ENCODE data around the gene LRP3. TPM values are rescaled to one million over a fixed set of nuclear protein-coding genes. Genes with fewer than 3 reads are reported as not detected.
"Not testable (repeated sequence)": the region's sequence is repeated elsewhere in the genome, so short reads cannot be mapped to it uniquely, and the experiment has no call there.

The LRP3 gene
- total RNA-seq, 4 donors from 2014 or later = 18.3 to 29.3 (median 25.1) TPM

GRCh38 chr19:33159149-33159548, 35.0 kb upstream of the LRP3 start:
- Histone ChIP-seq H3K27me3 (no peaks in the 10 kb centered on the region), H3K4me1 (no peaks in the 10 kb centered on the region), H3K9me3 (no peaks in the 10 kb centered on the region), H3K27ac (no peak overlapping the region), H3K36me3 (no peaks in the 10 kb centered on the region), H3K4me3 (no peak overlapping the region)
- ATAC-seq (no peak), DNase-seq (no peak)
- in situ Hi-C loops (cut with MboI; ENCODE audit: low sequenced_read_pairs in 4 of 4) (no loop called here), intact Hi-C loops (cut with DNase I; ENCODE audit: low total_unique reads) (no loop called here)
- TF ChIP-seq, protein P1, sequence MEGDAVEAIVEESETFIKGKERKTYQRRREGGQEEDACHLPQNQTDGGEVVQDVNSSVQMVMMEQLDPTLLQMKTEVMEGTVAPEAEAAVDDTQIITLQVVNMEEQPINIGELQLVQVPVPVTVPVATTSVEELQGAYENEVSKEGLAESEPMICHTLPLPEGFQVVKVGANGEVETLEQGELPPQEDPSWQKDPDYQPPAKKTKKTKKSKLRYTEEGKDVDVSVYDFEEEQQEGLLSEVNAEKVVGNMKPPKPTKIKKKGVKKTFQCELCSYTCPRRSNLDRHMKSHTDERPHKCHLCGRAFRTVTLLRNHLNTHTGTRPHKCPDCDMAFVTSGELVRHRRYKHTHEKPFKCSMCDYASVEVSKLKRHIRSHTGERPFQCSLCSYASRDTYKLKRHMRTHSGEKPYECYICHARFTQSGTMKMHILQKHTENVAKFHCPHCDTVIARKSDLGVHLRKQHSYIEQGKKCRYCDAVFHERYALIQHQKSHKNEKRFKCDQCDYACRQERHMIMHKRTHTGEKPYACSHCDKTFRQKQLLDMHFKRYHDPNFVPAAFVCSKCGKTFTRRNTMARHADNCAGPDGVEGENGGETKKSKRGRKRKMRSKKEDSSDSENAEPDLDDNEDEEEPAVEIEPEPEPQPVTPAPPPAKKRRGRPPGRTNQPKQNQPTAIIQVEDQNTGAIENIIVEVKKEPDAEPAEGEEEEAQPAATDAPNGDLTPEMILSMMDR (IDR thresholded peaks at IDR 0.05 in 4 of 5, conservative IDR thresholded peaks at IDR 0.05 in 1 of 5) = no peak
- no peak for TF ChIP-seq POLR2A (IDR thresholded peaks at IDR 0.05)

- no peak for ATAC-seq
Measured at GRCh38 chr19:33159893-33160292, 34.2 kb upstream of the LRP3 start.

GRCh38 chr19:33161201-33161600, 32.9 kb upstream of the LRP3 start:
- in situ Hi-C loops (cut with MboI; ENCODE audit: low sequenced_read_pairs in 4 of 4) (no loop called here), intact Hi-C loops (cut with DNase I; ENCODE audit: low total_unique reads) (no loop called here)
- H3K4me3 ChIP-seq = no peak overlapping the region
- no peaks in the 10 kb centered on the region for H3K4me1 ChIP-seq
- H3K36me3 ChIP-seq = no peaks in the 10 kb centered on the region
- DNase-seq = no peak
- no peak overlapping the region for H3K27ac ChIP-seq
- TF ChIP-seq POLR2A (IDR thresholded peaks at IDR 0.05) = no peak
- TF ChIP-seq, protein P1 (IDR thresholded peaks at IDR 0.05 in 4 of 5, conservative IDR thresholded peaks at IDR 0.05 in 1 of 5) = no peak
- ATAC-seq = no peak
- H3K9me3 ChIP-seq = no peaks in the 10 kb centered on the region
- no peaks in the 10 kb centered on the region for H3K27me3 ChIP-seq

More at GRCh38 chr19:33159893-33160292, 34.2 kb upstream of the LRP3 start:
- Histone ChIP-seq H3K4me1 (no peaks in the 10 kb centered on the region), H3K4me3 (no peak overlapping the region), H3K27me3 (no peaks in the 10 kb centered on the region), H3K36me3 (no peaks in the 10 kb centered on the region), H3K27ac (no peak overlapping the region), H3K9me3 (no peaks in the 10 kb centered on the region)
- DNase-seq = no peak
- intact Hi-C loops (cut with DNase I; ENCODE audit: low total_unique reads) (no loop called here), in situ Hi-C loops (cut with MboI; ENCODE audit: low sequenced_read_pairs in 4 of 4) (no loop called here)
- TF ChIP-seq, protein P1 (IDR thresholded peaks at IDR 0.05 in 4 of 5, conservative IDR thresholded peaks at IDR 0.05 in 1 of 5) = no peak

- H3K27me3 ChIP-seq = no peaks in the 10 kb centered on the region
- no peaks in the 10 kb centered on the region for H3K36me3 ChIP-seq
- in situ Hi-C loops (cut with MboI; ENCODE audit: low sequenced_read_pairs in 4 of 4) = no loop called here
- ATAC-seq (no peak), DNase-seq (no peak)
- TF ChIP-seq, protein P1 (IDR thresholded peaks at IDR 0.05 in 4 of 5, conservative IDR thresholded peaks at IDR 0.05 in 1 of 5) = no peak
- TF ChIP-seq POLR2A (IDR thresholded peaks at IDR 0.05) = no peak
- no peak overlapping the region for H3K27ac ChIP-seq
- H3K4me1 ChIP-seq = no peaks in the 10 kb centered on the region
- intact Hi-C loops (cut with DNase I; ENCODE audit: low total_unique reads) = no loop called here
- no peak overlapping the region for H3K4me3 ChIP-seq
- H3K9me3 ChIP-seq = no peaks in the 10 kb centered on the region
Measured at GRCh38 chr19:33163481-33163880, 30.6 kb upstream of the LRP3 start.

- H3K27me3 ChIP-seq; in situ Hi-C loops (cut with MboI; ENCODE audit: low sequenced_read_pairs in 4 of 4); intact Hi-C loops (cut with DNase I; ENCODE audit: low total_unique reads); H3K9me3 ChIP-seq; H3K36me3 ChIP-seq; ATAC-seq; DNase-seq; H3K4me3 ChIP-seq; H3K27ac ChIP-seq; H3K4me1 ChIP-seq: not testable (repeated sequence)
Measured at GRCh38 chr19:33166037-33166436, 28.1 kb upstream of the LRP3 start.
